ENCODE data around the gene GAD2. TPM values are rescaled to one million over a fixed set of nuclear protein-coding genes. Genes with fewer than 3 reads are reported as not detected.

The GAD2 gene
- total RNA-seq, result under 0.01 TPM

DNA sequence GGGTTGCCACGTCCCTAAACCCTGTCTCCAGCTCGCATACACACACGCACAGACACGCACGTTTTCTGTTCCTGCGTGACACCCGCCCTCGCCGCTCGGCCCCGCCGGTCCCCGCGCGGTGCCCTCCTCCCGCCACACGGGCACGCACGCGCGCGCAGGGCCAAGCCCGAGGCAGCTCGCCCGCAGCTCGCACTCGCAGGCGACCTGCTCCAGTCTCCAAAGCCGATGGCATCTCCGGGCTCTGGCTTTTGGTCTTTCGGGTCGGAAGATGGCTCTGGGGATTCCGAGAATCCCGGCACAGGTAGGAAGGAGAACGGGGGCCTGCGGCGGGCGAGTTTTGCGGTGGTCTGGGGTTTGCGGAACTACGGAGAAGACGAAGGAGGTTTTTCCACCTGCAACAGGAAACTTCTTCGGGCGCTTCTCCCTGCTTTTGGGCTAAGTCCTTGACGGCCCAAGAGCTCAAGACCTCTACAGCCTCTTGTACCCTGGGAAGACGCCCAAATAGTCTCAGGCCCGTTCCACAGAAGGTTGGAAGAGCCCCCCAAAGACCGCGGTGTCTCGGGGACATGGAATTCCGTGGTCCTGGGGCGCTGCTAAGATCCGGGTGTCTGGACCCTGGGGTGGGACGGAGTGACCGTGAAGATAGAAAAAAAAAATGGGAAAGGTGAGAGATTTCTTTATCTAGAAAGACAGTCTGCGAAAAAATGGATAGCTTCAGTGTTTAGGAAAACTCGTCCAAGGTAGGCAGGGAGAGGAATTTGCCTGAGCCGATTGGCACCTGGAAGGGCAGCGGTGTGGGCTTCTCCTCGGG is at the start of gene GAD2:
TSS of gene GAD2 (plus strand) at position 190 of the 811 bp plus-strand sequence. CDS start at position 226, 36 bp downstream.
- H3K4me1 ChIP-seq (ENCODE audit: insufficient read depth, low read length), result peaks cover 19% of the 10 kb centered on the region
- H3K4me3 ChIP-seq (ENCODE audit: low read length), result no peak within 1 kb of the TSS
- no peaks in the 10 kb centered on the region for H3K9me3 ChIP-seq (ENCODE audit: low read depth, low read length)
- H3K27me3 ChIP-seq (ENCODE audit: insufficient read depth, low read length), result peaks cover 100% of the 10 kb centered on the region

DNA sequence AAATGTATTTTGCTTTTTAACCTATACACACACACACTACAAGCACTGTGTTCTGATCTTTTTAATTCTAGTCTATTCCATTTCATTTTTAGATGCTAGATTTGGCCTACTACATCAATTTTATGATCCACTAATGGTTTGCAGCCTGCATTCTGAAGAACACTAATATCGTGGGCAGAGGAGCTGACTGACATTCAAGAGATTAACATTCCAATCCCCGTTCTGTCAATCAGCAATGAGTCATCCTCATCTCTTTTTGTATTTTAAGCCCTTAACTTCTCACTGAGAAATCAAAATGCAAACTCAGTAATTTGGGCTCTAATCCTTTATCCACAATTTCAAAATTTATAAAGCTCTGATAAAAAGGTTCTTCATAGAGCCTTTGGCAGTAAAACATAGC is 47.1 kb upstream of the GAD2 start:
- Histone ChIP-seq H3K27me3 (ENCODE audit: insufficient read depth, low read length) (peaks cover 3% of the 10 kb centered on the region), H3K4me1 (ENCODE audit: insufficient read depth, low read length) (no peaks in the 10 kb centered on the region), H3K4me3 (ENCODE audit: low read length) (no peak overlapping the region), H3K9me3 (ENCODE audit: low read depth, low read length) (no peaks in the 10 kb centered on the region)

DNA sequence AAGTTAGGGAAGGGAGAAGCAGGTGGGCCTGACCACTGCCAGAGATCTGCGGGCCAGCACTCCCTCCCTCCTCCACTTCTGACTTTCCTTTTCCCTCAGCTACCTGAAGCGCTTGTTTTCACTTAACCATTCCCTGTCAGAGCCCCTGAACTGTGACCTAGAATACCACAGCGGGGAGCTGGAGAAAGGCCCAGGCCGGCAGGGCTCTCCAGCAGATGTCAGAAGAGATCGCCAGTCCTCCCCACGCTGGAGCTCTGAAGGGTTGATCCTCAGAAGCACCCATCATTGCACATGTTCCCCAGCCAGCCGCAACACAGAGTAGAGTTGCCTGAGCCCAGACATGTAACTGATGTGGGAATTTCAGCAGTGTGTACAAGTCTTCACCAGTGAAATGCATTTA is 44.4 kb upstream of the GAD2 start:
- no peaks in the 10 kb centered on the region for H3K9me3 ChIP-seq (ENCODE audit: low read depth, low read length)
- H3K4me3 ChIP-seq (ENCODE audit: low read length), result no peak overlapping the region
- H3K27me3 ChIP-seq (ENCODE audit: insufficient read depth, low read length), result peaks cover 3% of the 10 kb centered on the region
- H3K4me1 ChIP-seq (ENCODE audit: insufficient read depth, low read length), result no peaks in the 10 kb centered on the region

DNA sequence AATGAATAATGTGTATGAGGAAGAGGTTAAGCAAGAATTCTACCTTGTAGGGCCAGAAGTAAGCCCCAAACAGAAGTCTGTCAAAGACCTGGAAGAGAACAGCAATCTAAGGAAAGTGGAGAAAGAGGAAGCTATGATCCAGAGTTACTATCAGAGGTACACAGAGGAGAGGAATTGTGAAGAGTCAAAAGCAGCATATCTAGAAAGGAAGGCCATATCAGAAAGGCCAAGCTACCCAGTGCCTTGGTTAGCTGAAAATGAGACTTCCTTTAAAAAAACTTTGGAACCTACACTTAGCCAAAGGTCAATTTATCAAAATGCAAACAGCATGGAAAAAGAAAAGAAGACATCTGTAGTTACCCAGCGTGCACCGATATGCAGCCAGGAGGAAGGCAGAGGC is 42.7 kb upstream of the GAD2 start:
- Histone ChIP-seq H3K4me3 (ENCODE audit: low read length) (no peak overlapping the region), H3K27me3 (ENCODE audit: insufficient read depth, low read length) (peaks cover 3% of the 10 kb centered on the region), H3K9me3 (ENCODE audit: low read depth, low read length) (no peaks in the 10 kb centered on the region), H3K4me1 (ENCODE audit: insufficient read depth, low read length) (no peaks in the 10 kb centered on the region)

DNA sequence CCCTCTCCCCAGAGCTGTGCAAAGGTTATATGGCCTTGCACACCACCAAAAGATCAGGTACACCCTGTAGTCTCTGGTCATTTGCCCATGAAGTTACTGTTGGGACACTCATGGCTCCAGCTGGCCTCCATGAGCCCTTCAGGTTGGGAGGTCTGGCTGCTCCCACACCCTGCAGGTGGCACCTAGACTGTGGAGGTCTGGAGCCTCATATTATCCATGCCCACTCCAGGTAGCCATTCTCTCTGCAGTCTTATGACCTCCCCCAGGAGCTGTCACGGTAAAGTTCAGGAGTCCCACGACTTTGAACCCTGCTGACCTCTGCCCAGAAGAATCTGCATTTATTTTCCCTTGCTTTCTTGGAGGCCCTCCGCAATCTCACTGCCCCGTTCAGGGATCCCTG is 39.2 kb upstream of the GAD2 start:
- Histone ChIP-seq H3K4me1 (ENCODE audit: insufficient read depth, low read length) (no peaks in the 10 kb centered on the region), H3K4me3 (ENCODE audit: low read length) (no peak overlapping the region), H3K9me3 (ENCODE audit: low read depth, low read length) (no peaks in the 10 kb centered on the region), H3K27me3 (ENCODE audit: insufficient read depth, low read length) (no peaks in the 10 kb centered on the region)

DNA sequence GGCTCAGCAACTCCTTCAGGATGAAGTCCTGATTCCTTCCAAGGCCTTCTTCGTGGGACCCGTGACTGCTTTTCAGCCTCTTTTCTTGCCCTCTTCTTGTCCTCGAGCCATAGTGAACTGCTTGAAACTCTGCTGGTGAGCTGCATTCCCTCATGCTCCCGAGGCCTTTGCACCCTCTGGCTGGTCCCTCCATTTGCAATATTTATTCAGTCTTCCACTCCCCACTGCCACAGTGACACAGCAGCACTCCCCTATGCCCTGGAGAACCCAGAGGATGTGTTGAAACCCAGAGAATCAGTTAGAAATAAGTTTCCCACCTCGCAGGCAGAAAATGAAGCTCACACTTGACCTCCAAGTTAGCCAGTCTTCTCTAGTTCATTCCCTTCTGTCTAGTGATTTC is 22.3 kb upstream of the GAD2 start:
- peaks cover under 1% of the 10 kb centered on the region for H3K27me3 ChIP-seq (ENCODE audit: insufficient read depth, low read length)
- no peaks in the 10 kb centered on the region for H3K4me1 ChIP-seq (ENCODE audit: insufficient read depth, low read length)
- H3K9me3 ChIP-seq (ENCODE audit: low read depth, low read length), result no peaks in the 10 kb centered on the region
- no peak overlapping the region for H3K4me3 ChIP-seq (ENCODE audit: low read length)

DNA sequence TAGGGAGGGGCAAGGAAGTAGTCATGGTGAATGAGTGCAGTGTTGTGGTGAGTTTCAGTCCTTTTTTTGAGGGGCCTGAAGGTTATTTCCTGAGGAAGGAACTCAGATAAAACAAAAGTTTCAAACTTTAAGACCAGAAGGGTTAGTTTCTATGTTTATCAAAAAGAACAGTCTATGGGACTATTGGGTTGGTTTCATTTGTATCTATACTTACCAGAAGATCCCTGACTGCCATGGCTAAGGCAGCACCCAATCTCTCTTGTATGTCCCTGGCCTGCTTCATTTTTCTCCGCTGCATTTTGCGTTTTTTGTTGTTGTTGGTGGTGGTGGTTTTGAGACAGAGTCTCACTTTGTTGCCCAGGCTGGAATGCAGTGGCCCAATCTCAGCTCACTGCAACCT is 19.3 kb upstream of the GAD2 start:
- H3K4me3 ChIP-seq (ENCODE audit: low read length), result no peak overlapping the region
- H3K9me3 ChIP-seq (ENCODE audit: low read depth, low read length), result no peaks in the 10 kb centered on the region
- H3K4me1 ChIP-seq (ENCODE audit: insufficient read depth, low read length), result no peaks in the 10 kb centered on the region
- no peaks in the 10 kb centered on the region for H3K27me3 ChIP-seq (ENCODE audit: insufficient read depth, low read length)

DNA sequence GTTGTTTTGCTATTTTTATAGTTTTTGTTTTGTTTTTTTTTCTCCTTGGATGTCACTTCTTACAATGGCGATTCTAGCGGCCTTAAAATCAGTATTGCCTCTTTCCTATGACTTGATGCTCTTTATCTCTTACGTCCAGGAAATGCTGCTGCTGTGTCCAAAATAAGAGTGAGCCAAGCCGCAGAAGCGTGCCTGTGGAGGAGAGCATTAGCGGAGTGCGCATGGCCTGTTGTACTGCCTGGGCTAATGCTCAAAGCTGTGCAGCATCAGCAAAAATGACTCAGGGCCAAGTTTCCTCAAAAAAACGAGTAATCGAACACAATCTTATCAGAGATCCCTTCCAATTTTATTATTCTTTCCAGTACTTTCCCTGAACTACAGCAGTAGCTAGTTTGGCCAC is 18.5 kb upstream of the GAD2 start:
- Histone ChIP-seq H3K4me1 (ENCODE audit: insufficient read depth, low read length) (no peaks in the 10 kb centered on the region), H3K4me3 (ENCODE audit: low read length) (no peak overlapping the region), H3K9me3 (ENCODE audit: low read depth, low read length) (no peaks in the 10 kb centered on the region), H3K27me3 (ENCODE audit: insufficient read depth, low read length) (no peaks in the 10 kb centered on the region)

DNA sequence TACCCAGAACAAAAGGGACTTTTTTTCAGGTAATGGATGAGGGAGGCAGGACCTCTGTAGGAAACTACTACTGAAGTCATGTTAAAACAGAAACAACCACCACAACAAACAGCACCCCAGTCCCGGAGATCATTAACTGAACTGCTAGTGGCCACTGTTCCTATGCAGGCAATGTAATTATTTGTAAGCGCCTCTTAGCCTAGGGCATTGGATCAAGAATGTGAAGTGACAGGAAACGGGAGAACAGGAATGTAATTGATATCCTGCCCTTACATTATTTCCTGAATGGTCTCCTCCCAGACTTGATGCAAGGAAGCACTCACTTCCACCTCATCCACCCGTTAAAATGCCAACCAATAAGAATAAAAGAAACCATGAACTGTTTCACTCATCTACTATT is 16.7 kb upstream of the GAD2 start:
- Histone ChIP-seq H3K4me1 (ENCODE audit: insufficient read depth, low read length) (no peaks in the 10 kb centered on the region), H3K9me3 (ENCODE audit: low read depth, low read length) (no peaks in the 10 kb centered on the region), H3K4me3 (ENCODE audit: low read length) (no peak overlapping the region), H3K27me3 (ENCODE audit: insufficient read depth, low read length) (peaks cover 3% of the 10 kb centered on the region)

DNA sequence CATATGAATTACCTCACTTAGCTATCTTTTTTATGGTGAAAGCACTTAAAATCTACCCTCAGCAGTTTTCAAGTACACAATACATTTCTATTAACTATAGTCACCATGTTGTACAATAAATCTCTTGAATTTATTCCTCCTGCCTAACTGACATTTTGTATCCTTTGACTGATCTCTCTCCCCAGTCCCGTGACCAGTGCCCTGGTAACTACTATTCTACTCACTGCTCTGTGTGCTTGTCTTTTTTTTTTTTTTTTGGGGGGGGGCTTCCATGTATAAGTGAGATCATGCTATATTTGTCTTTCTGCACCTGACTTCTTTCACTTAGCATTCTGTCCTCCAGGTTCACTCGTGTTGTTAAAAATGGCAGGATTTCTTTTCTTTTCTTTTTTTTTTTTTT is 11.4 kb upstream of the GAD2 start:
- H3K9me3 ChIP-seq (ENCODE audit: low read depth, low read length), result no peaks in the 10 kb centered on the region
- peaks cover 26% of the 10 kb centered on the region for H3K27me3 ChIP-seq (ENCODE audit: insufficient read depth, low read length)
- no peaks in the 10 kb centered on the region for H3K4me1 ChIP-seq (ENCODE audit: insufficient read depth, low read length)
- no peak overlapping the region for H3K4me3 ChIP-seq (ENCODE audit: low read length)

DNA sequence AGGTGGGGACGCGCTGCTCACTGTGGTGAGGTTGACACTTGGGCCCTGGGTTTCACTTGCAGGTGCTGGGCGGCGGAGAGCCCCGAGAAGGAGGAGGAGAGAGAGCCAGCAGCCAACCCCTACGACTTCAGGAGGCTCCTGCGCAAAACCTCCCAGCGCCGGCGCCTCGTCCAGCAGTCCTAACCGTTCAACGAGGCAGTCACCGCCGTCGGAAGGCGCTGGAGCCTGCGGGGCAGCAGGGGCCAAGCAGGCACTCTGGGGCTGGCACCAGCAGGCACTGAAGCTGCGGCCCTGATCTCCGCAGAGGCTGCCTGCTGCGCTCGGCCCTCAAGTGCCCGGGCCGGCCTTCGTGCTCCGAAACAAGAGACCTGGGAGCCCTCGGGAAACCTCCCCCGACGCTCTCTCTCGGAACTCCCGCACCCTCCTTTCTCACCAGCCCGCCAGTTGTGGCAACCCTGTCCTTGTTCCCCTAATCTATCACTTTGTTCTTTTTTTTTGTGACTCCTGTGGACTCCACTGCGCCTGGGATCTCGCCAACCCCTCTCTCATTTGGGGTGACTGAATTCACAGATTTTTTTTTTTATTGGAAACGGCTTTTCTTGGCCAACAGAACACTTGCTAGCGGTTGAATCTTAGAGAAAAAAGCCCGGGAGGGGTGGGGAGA is 4.7 kb upstream of the GAD2 start:
- peaks cover 8% of the 10 kb centered on the region for H3K4me1 ChIP-seq (ENCODE audit: insufficient read depth, low read length)
- H3K27me3 ChIP-seq (ENCODE audit: insufficient read depth, low read length), result peaks cover 91% of the 10 kb centered on the region
- no peak overlapping the region for H3K4me3 ChIP-seq (ENCODE audit: low read length)
- H3K9me3 ChIP-seq (ENCODE audit: low read depth, low read length), result no peaks in the 10 kb centered on the region

DNA sequence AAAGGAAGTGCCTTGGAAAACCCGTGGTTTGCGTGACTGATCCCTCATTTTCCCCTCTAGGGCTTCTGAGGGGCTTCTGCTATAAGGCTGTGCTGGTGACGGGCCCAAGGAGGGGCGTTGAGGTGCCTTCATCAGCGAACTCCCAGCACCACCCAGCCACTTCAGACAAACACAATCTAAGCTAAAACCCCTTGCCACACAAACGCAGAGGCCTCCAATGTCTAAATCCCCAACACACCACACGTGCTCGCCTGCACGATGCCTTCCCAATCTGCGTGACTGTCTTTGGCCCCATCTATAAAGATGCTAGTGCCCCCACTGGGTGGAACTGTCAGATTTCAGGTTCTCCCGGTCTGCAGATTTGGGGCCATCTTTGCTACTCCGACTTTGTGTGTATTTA is 4.1 kb upstream of the GAD2 start:
- H3K4me1 ChIP-seq (ENCODE audit: insufficient read depth, low read length), result peaks cover 12% of the 10 kb centered on the region
- no peaks in the 10 kb centered on the region for H3K9me3 ChIP-seq (ENCODE audit: low read depth, low read length)
- H3K4me3 ChIP-seq (ENCODE audit: low read length), result no peak overlapping the region
- peaks cover 93% of the 10 kb centered on the region for H3K27me3 ChIP-seq (ENCODE audit: insufficient read depth, low read length)

DNA sequence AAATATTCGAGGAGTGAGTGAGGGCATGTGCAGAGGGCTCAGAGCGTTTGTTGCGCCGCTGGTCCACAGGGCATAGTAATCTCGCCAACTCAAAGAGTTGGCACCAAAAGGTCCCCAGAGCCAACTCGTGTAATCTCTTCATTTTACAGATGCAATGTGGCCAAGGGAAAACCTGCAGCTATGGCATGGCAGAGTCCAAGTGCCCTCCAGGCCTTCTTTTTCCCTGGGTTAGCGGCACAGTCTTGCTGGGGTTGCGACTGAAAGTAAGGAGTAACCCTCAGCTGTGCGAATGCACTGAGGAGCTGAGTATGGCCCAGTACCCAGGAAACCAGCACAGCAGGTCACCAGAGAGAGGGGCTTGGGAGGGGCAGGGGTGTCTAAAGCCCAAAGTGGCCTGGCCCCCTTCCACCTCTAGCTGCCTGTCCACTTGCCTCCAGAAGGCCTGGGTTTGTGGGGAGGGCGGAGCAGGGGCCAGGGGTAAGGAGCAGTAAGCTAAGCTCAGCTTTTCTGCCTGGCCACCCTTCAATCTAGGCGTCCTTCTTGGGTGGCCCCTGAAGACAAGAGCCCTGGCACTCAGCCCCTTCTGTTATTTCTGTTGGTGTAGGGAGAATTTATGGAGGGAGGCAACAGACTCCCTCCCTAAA is 3.3 kb upstream of the GAD2 start:
- peaks cover 19% of the 10 kb centered on the region for H3K4me1 ChIP-seq (ENCODE audit: insufficient read depth, low read length)
- H3K9me3 ChIP-seq (ENCODE audit: low read depth, low read length), result no peaks in the 10 kb centered on the region
- H3K27me3 ChIP-seq (ENCODE audit: insufficient read depth, low read length), result peaks cover 97% of the 10 kb centered on the region

DNA sequence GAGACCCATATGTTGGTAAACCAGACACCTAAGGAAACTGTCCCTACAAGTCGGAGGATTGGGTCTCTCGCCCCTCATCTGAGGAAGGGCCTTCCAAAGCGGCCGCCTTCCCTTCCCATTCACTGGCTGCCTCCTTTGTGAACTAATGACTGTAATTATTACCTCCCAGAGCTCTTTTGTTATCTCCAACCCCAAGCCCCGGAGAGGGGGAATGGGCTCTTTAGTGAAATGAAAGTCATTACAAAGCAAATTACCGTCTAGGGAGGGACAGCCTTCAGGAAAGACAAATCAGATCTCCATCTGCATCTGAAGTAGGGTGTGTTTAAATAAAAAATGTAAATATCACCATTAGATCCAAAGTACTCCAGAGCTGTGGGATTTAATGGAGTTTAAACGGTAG is 2.6 kb upstream of the GAD2 start:
- Histone ChIP-seq H3K4me3 (ENCODE audit: low read length) (no peak overlapping the region), H3K4me1 (ENCODE audit: insufficient read depth, low read length) (peaks cover 19% of the 10 kb centered on the region), H3K27me3 (ENCODE audit: insufficient read depth, low read length) (peaks cover 97% of the 10 kb centered on the region), H3K9me3 (ENCODE audit: low read depth, low read length) (no peaks in the 10 kb centered on the region)

More for the DNA sequence above, 3.3 kb upstream of the GAD2 start:
- H3K4me3 ChIP-seq (ENCODE audit: low read length), result no peak overlapping the region

DNA sequence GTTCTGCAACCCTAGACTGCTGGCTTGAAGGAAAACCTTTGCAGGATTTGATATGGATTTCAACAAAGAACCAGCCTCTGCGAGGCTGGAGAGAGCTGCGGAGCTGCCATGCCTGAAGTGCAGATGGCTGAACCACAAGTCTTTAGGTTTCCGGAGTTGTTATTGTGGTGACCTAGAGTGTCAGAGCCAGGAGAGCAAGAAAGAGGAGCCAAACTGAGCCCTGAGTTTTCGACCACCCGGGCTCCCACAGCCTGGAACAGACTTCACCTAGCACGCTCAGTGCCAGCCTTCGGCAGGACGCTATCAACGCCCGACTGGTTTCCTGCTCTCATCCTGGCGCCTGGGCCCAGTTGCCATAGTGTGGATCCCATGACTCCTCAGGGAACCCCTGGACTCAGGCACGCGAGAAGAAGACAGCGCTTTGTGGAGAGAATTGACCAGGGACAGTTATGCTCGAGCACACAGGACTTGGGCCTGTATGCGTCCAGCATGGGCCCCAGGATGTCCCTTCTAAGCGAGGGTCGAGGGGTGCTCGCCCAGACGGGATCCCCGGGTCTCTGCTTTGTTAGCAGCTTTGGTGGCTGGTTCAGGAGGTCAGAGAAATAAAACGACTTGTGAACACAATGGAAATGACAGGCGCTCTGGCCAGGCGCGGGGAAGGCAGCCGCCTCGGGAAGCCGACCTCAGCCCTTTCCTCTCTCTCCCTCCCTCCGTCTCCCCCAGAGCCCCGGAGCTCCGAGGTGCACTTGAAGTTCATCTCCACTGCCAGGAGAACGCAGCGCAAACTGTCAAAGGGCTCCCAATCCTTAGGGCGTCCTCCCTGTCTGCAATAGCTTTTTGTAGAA is 1.8 kb upstream of the GAD2 start:
- H3K4me3 ChIP-seq (ENCODE audit: low read length), result no peak overlapping the region
- H3K27me3 ChIP-seq (ENCODE audit: insufficient read depth, low read length), result peaks cover 97% of the 10 kb centered on the region
- H3K4me1 ChIP-seq (ENCODE audit: insufficient read depth, low read length), result peaks cover 19% of the 10 kb centered on the region
- no peaks in the 10 kb centered on the region for H3K9me3 ChIP-seq (ENCODE audit: low read depth, low read length)
